Duodenal mucosa (tissue), 2 donors: Measurements from ENCODE around the gene IZUMO1.
"Not testable (repeated sequence)": the region's sequence is repeated elsewhere in the genome, so short reads cannot be mapped to it uniquely, and the experiment has no call there.

Experiments
- H3K27ac ChIP-seq: one replicate; pipeline ENCODE4 v1.7.0; 2013; ENCODE audit warnings: low read depth, low read length
- H3K27me3 ChIP-seq, 2 donors: one replicate each; pipeline ENCODE4 v1.7.0; 2013; ENCODE audit warnings: low read length in 2 of 2, control low read depth in 1 of 2; ENCODE audit not compliant: insufficient read depth in 2 of 2, control insufficient read depth in 1 of 2
- H3K36me3 ChIP-seq, 2 donors: one replicate each; pipeline ENCODE4 v1.7.0; 2013; ENCODE audit warnings: low read length in 2 of 2, control low read depth in 1 of 2; ENCODE audit not compliant: insufficient read depth in 2 of 2, control insufficient read depth in 1 of 2
- H3K4me1 ChIP-seq, 2 donors: one replicate each; pipeline ENCODE4 v1.7.0; 2013; ENCODE audit warnings: low read length in 2 of 2, control low read depth in 1 of 2; ENCODE audit not compliant: insufficient read depth in 2 of 2, control insufficient read depth in 1 of 2
- H3K4me3 ChIP-seq, 2 donors: one replicate each; pipeline ENCODE4 v1.7.0; 2013; ENCODE audit warnings: low read length in 2 of 2, low read depth in 1 of 2
- H3K9ac ChIP-seq, 2 donors: one replicate each; pipeline ENCODE4 v1.7.0; 2013; ENCODE audit warnings: low read length in 2 of 2, low read depth in 1 of 2
- H3K9me3 ChIP-seq, 2 donors: one replicate each; pipeline ENCODE4 v1.7.0; 2013; ENCODE audit warnings: low read length in 2 of 2, control low read depth in 1 of 2; ENCODE audit not compliant: control insufficient read depth in 1 of 2

IZUMO1 gene

DNA sequence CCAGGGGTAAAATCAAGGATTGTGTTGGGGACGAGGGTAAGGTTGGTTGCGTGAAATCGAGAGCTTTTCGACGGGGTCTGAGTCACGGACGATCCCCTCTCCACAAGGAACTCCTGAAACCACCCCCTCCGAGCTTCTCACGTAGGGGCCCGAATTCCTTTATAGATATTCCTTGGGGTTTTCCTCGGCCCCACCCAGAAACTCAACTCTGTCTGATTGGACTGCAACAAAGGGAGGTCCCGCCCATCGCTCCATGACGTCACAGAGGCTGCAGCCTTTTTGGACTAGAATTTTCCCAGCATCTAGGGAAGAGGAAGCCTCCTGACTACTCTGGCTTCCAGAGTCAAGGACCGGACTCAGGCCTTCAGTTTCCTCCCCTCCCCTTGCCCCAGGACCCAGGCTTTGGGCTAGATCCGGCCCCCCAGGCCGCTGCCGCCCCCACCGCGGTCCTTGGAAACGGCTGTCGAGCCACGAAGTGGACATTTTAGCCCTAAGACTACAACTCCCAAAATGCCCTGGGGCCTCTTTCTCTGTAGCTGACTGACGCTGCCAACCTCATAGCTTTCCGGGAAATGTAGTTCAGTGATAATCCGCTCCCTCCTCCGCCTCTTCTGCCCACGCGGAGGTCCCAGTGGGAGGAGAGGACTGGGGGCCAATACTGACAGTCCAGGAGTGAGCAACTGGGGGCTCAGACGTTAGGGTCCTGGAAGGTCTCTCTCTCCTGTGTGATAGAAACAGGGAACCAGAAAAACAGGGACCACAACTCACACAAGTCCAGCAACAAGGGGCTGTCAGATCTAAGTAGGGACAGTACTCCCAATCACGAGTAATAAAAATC, at the start of gene IZUMO1:
TSS of gene IZUMO1 (minus strand) at position 172 of the 838 bp plus-strand sequence. CDS start 1,050 bp downstream, outside the sequence.
- Histone ChIP-seq H3K27me3 (peaks cover 0 to 3% of the 10 kb centered on the region in 2 donors), H3K27ac (peak within 1 kb of the TSS; percentile 18), H3K9ac (no peak within 1 kb of the TSS), H3K9me3 (no peaks in the 10 kb centered on the region), H3K4me1 (peaks cover 0 to 2% of the 10 kb centered on the region in 2 donors), H3K36me3 (peaks cover 0 to 4% of the 10 kb centered on the region in 2 donors), H3K4me3 (peak within 1 kb of the TSS; percentile 36 to 53)

- no peaks in the 10 kb centered on the region for H3K9me3 ChIP-seq
- H3K36me3 ChIP-seq = no peaks in the 10 kb centered on the region
- no peak overlapping the region for H3K9ac ChIP-seq
Observed at GRCh38 chr19:48795685-48796070, 49.0 kb upstream of the IZUMO1 start.

DNA sequence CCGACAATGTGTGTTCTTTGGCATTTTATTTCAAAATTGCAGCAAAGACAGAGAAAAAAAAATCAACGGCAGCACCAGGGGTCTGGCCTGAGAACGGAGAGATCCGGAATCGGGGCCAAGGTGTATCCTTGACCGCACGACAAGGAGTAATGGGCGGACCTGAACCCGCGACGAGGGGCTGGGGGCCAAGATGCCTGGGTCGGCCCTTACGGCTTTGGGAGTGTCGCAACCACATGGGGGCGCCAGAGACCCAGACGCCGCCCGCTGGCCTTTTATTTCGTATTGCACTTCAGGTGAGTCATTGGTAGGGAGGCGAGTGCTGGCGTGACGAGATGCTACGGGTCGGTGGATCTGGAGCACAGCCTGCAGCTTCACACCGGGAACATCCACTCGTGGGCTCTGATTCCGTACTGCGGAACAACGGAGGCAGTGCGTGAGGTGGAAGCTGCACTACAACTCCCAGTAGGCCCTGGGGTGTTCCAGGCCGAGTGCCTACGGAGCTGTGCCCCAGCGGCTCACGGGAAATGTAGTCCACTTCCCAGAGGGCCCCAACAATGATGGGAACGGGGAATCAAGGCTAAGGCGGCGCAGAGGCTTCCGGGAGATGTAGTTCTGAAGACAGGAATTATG, 48.5 kb upstream of the IZUMO1 start:
- Histone ChIP-seq H3K27ac (no peak overlapping the region), H3K36me3 (no peaks in the 10 kb centered on the region), H3K9ac (peak overlapping the region; percentile 54 to 67), H3K9me3 (no peaks in the 10 kb centered on the region), H3K4me1 (peaks cover 0 to 13% of the 10 kb centered on the region in 2 donors), H3K4me3 (peak overlapping the region; percentile 77 to 84), H3K27me3 (no peaks in the 10 kb centered on the region)

More at GRCh38 chr19:48795685-48796070, 49.0 kb upstream of the IZUMO1 start:
- Histone ChIP-seq H3K27me3 (no peaks in the 10 kb centered on the region), H3K4me3 (no peak overlapping the region), H3K27ac (no peak overlapping the region), H3K4me1 (peaks cover 0 to 13% of the 10 kb centered on the region in 2 donors)

DNA sequence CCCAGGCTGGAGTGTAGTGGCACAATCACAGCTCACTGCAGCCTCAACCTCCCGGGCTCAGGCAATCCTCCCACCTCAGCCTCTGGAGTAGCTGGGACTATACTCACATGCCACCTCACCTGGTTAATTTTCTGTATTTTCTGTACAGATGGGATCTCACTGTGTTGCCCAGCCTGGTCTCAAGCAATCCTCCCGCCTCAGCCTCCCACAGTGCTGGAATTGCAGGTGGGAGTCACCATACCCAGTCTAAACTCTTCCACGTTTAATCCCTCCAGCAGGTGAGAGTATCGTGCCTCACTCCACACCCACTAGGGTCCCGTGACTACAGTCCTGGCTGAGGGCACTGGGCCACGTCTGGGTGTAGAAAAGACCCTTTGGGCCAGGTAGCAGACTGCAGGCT, 47.6 kb upstream of the IZUMO1 start:
- Histone ChIP-seq H3K27me3 (no peaks in the 10 kb centered on the region), H3K36me3 (no peaks in the 10 kb centered on the region), H3K9ac (no peak overlapping the region), H3K4me1 (peaks cover 0 to 13% of the 10 kb centered on the region in 2 donors), H3K9me3 (no peaks in the 10 kb centered on the region), H3K27ac (no peak overlapping the region), H3K4me3 (no peak overlapping the region)

GRCh38 chr19:48793271-48793670, 46.6 kb upstream of the IZUMO1 start:
- no peaks in the 10 kb centered on the region for H3K9me3 ChIP-seq
- peaks cover 0 to 13% of the 10 kb centered on the region in 2 donors for H3K4me1 ChIP-seq
- H3K36me3 ChIP-seq = no peaks in the 10 kb centered on the region
- no peak overlapping the region for H3K9ac ChIP-seq
- H3K27me3 ChIP-seq = no peaks in the 10 kb centered on the region
- no peak overlapping the region for H3K27ac ChIP-seq
- H3K4me3 ChIP-seq = no peak overlapping the region

- H3K27me3 ChIP-seq, H3K4me3 ChIP-seq, H3K27ac ChIP-seq, H3K9me3 ChIP-seq, H3K4me1 ChIP-seq, H3K9ac ChIP-seq, H3K36me3 ChIP-seq: not testable (repeated sequence)
Observed at GRCh38 chr19:48787331-48787730, 40.6 kb upstream of the IZUMO1 start.

- H3K36me3 ChIP-seq, H3K27ac ChIP-seq, H3K9ac ChIP-seq: not testable (repeated sequence)
Observed at GRCh38 chr19:48786422-48786821, 39.7 kb upstream of the IZUMO1 start.

DNA sequence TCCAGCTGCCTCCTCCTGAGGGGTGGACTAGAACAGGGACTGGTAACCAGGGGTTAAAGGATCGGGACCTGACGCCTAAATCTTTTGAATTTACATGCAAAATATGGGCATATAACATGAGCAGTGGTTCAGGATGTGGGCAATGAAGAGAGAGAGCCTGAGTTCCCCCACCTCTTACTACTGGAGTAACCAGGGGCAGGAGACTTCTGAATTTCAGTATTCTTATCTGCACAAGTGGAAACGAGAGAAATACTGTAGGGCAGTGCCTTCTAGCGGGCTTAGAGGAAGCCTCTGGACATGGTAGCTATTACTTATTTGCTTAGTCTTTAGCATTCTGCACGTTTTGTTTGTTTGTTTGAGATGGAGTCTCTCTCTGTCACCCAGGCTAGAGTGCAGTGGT, 37.8 kb upstream of the IZUMO1 start:
- no peak overlapping the region for H3K9ac ChIP-seq
- no peaks in the 10 kb centered on the region for H3K9me3 ChIP-seq
- no peaks in the 10 kb centered on the region for H3K27me3 ChIP-seq
- H3K4me1 ChIP-seq = peaks cover 14 to 15% of the 10 kb centered on the region in 2 donors
- no peak overlapping the region for H3K27ac ChIP-seq
- no peaks in the 10 kb centered on the region for H3K36me3 ChIP-seq
- H3K4me3 ChIP-seq = no peak overlapping the region

More at GRCh38 chr19:48786422-48786821, 39.7 kb upstream of the IZUMO1 start:
- H3K9me3 ChIP-seq, H3K4me3 ChIP-seq, H3K4me1 ChIP-seq, H3K27me3 ChIP-seq: not testable (repeated sequence)

- H3K4me1 ChIP-seq = peaks cover 18 to 19% of the 10 kb centered on the region in 2 donors
- H3K27me3 ChIP-seq = no peaks in the 10 kb centered on the region
- H3K9me3 ChIP-seq = no peaks in the 10 kb centered on the region
- H3K36me3 ChIP-seq = no peaks in the 10 kb centered on the region
- H3K27ac ChIP-seq = peak overlapping the region; percentile 61
- no peak overlapping the region for H3K9ac ChIP-seq
- no peak overlapping the region for H3K4me3 ChIP-seq
Observed at GRCh38 chr19:48780631-48781391, 34.1 kb upstream of the IZUMO1 start.

GRCh38 chr19:48779636-48780035, 32.9 kb upstream of the IZUMO1 start:
- no peak overlapping the region for H3K9ac ChIP-seq
- H3K36me3 ChIP-seq = no peaks in the 10 kb centered on the region
- H3K4me1 ChIP-seq = peaks cover 18 to 19% of the 10 kb centered on the region in 2 donors
- H3K9me3 ChIP-seq = no peaks in the 10 kb centered on the region
- H3K27me3 ChIP-seq = no peaks in the 10 kb centered on the region
- no peak overlapping the region for H3K27ac ChIP-seq
- H3K4me3 ChIP-seq = no peak overlapping the region
